NCI-H1105 (cell line): Measurements from ENCODE around the gene AGPS.
"Not testable (repeated sequence)": the region's sequence is repeated elsewhere in the genome, so short reads cannot be mapped to it uniquely, and the experiment has no call there.

Experiments used
- DNase-seq: peaks from one replicate; lab custom pipeline; 2025; lab: John Stamatoyannopoulos, UW

The AGPS gene

GRCh38 chr2:177392373-177393202, at the start of gene AGPS:
AGPS (plus strand) TSS chr2:177392773; CDS start chr2:177392790, 17 bp downstream.
- peak; percentile 72 for DNase-seq

GRCh38 chr2:177343773-177344172, 48.8 kb upstream of the AGPS start:
- DNase-seq: no peak

GRCh38 chr2:177344316-177344715, 48.3 kb upstream of the AGPS start:
- no peak for DNase-seq

GRCh38 chr2:177346192-177346591, 46.4 kb upstream of the AGPS start:
- no peak for DNase-seq

- DNase-seq: no peak
These were observed 45.0 kb upstream of the AGPS start for GRCh38 chr2:177347570-177347969.

GRCh38 chr2:177348118-177348654, 44.4 kb upstream of the AGPS start:
- DNase-seq: no peak

- no peak for DNase-seq
These were observed 43.6 kb upstream of the AGPS start for GRCh38 chr2:177348733-177349693.

- DNase-seq: not testable (repeated sequence)
These were observed 41.9 kb upstream of the AGPS start for GRCh38 chr2:177350624-177351023.

GRCh38 chr2:177351121-177351520, 41.5 kb upstream of the AGPS start:
- not testable (repeated sequence) for DNase-seq

- no peak for DNase-seq
These were observed 40.0 kb upstream of the AGPS start for GRCh38 chr2:177352441-177353186.

- no peak for DNase-seq
These were observed 39.4 kb upstream of the AGPS start for GRCh38 chr2:177353187-177353478.

GRCh38 chr2:177354541-177354940, 38.0 kb upstream of the AGPS start:
- not testable (repeated sequence) for DNase-seq

- no peak for DNase-seq
These were observed 36.7 kb upstream of the AGPS start for GRCh38 chr2:177355874-177356273.

GRCh38 chr2:177359836-177360595, 32.6 kb upstream of the AGPS start:
- no peak for DNase-seq

- no peak for DNase-seq
These were observed 30.1 kb upstream of the AGPS start for GRCh38 chr2:177362499-177362898.

- DNase-seq: no peak
These were observed 29.2 kb upstream of the AGPS start for GRCh38 chr2:177363332-177363731.

GRCh38 chr2:177365764-177366163, 26.8 kb upstream of the AGPS start:
- DNase-seq: not testable (repeated sequence)

GRCh38 chr2:177368023-177368422, 24.6 kb upstream of the AGPS start:
- not testable (repeated sequence) for DNase-seq

- DNase-seq: no peak
These were observed 13.2 kb upstream of the AGPS start for GRCh38 chr2:177379354-177379753.

- no peak for DNase-seq
These were observed 12.4 kb upstream of the AGPS start for GRCh38 chr2:177380181-177380580.

- DNase-seq: no peak
These were observed 8.6 kb upstream of the AGPS start for GRCh38 chr2:177383935-177384334.
